HG02610 (cell line): Measurements from ENCODE around the gene KCNMA1.

ENCODE experiments used
- ATAC-seq: cut with Tn5 transposase; IDR thresholded peaks from one replicate; pipeline ENCODE4 v1.9.1; 2021; ENCODE audit warnings: mild to moderate bottlenecking, moderate library complexity; ENCODE audit not compliant: unreplicated experiment

KCNMA1 gene

GRCh38 chr10:77109351-77109994 is 528.1 kb downstream of the KCNMA1 start:
- no peak for ATAC-seq

- no peak for ATAC-seq
Observed at GRCh38 chr10:77106676-77107075, 530.9 kb downstream of the KCNMA1 start.

DNA sequence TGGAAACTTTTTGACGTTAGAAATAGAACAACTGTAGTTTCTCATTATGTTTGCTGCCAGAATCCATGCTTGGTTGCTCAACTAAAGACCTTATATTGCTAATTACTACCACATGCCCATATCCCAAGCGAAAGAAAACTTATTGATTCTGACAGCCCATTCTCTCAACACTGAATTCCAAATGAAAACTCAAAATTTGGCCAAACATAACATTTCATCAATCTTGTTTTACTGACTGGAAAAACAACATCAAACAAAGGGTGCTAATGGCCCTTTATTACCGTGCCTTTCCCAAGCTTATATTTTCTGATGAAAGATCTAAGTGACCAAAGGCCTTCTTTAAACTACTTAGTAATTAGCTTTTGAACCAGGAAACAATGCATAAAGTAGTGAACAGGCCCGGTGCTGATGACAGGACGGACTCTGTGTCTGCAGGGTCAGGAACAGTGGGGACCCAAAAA is 531.8 kb downstream of the KCNMA1 start:
- ATAC-seq = no peak

DNA sequence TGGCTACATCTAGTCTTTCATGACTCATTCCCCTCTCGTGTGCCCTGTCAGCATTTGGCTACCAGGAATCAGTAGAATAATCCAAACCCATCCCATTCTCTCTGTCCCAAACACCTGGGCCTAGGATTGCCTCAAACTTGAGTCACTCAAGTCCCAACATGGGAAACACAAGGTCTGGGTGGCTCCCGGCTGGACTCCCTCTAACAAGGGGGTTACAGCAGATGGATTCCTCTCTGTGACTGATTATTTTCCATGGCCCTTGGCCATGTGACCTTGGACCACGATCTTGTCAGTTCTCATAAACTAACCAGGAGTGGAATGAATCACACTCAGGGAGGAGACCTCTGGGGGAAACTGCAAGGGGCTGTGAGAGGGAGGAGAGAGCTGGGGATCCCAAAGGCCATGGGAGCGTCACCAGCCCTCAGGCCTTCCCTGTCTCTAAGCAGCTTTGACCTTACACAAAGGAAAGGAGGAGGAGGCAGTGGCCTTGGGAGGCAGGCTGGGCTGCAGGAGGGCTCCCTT is 533.1 kb downstream of the KCNMA1 start:
- ATAC-seq = no peak

- no peak for ATAC-seq
Observed at GRCh38 chr10:77103213-77103612, 534.4 kb downstream of the KCNMA1 start.

DNA sequence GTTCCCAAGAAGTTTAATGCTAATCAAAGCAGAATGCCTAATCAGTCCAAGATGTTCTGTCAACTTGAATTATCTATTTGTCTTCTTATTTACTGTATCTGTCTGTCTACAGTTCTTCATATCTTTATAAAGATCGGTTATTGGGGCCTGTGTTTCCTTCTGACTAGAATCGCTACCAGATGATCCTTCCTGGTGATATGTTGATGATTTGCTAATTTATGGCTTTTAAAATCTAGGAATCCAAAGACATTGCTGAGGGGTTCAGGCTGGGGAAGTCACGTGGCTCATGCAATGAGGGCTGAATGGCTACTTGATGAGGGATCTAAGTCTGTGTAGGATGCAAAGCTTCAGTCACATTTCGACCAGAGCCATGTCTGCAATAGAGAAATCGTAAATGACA is 536.3 kb downstream of the KCNMA1 start:
- ATAC-seq = no peak

DNA sequence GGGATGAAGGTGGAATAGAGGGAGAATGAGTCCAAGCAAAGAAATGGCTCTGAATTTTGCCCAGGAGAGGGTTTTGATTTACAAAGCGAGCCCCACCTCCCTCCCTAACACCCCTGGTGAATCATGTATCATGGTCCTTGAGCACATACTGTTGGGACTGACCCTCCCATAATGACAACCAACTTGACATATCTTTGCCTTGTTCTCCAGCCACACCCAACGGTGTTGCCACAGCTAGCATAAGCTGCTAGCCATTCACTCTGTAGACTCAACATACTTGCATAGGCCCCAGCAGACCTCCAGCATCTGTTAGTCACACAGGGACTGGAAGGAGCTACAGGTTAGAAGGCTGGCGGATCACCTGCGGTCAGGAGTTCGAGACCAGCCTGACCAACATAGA is 538.5 kb downstream of the KCNMA1 start:
- no peak for ATAC-seq

DNA sequence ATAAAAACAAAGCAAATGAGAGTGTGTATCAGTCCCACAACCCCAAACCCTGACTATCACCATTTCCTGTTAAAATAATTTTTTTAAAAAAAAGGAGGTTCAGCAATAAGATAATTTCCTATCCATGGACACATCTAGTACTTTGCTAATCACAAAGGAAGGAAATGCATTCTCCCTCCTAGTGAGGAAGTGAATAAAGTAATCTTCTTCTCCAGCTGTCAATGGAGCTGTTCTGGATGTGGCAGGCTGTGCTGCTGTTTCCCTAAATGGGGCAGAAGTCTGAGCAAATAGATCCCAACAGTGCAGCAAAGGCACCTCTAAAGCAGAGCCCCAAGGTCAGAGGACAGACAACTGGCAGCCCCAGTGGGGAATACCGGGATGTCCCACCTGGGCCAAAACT is 540.0 kb downstream of the KCNMA1 start:
- ATAC-seq = no peak

GRCh38 chr10:77093126-77093525 is 544.5 kb downstream of the KCNMA1 start:
- no peak for ATAC-seq

- no peak for ATAC-seq
Observed at GRCh38 chr10:77091597-77092165, 545.9 kb downstream of the KCNMA1 start.

DNA sequence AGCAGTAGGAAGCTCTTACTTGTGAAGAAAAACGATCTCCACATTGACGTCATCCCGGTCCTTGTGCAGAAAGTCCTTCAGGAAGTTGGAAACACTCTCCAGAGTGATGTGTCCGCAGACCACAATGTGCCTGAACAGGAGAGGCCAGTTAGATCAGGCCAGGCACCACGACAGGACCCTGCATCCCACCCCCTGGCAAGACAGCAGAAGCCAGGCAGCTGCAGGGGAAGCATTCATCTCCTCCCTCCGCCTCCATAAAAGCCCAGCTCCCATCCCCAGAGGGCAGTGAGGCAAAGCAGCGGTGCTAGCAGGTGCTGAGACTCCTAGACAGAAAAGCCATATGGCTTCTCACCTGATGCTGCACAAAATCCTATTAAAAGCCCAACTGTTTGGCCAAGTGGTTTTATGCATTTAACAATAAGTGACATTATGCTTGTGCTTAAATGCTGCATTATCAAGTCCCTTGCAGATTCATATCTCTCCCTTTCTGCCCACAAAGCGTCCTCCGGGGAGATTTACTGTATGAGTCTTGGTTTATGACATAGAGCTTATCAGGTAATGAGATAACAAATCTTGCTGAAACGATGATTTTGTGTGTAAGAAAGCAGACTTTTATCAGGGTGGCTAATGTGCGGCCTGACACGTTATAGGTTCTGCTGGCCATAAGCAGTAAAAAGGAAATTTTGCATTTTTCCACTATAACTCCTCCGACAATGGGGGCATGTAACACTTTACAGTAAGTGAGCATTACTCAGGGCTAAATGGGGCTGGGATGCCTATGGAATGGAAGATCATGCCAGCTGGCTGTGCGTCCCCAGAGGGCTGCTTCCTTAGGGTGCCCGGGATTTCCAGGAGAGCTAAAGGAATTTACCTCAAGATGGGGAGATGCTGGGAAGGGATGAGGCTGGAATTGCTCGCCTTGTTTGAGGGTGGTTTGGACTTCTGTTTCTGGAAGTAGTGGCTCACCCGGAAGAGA is 546.9 kb downstream of the KCNMA1 start:
- no peak for ATAC-seq

- ATAC-seq = no peak
Observed at GRCh38 chr10:77087366-77087765, 550.2 kb downstream of the KCNMA1 start.

DNA sequence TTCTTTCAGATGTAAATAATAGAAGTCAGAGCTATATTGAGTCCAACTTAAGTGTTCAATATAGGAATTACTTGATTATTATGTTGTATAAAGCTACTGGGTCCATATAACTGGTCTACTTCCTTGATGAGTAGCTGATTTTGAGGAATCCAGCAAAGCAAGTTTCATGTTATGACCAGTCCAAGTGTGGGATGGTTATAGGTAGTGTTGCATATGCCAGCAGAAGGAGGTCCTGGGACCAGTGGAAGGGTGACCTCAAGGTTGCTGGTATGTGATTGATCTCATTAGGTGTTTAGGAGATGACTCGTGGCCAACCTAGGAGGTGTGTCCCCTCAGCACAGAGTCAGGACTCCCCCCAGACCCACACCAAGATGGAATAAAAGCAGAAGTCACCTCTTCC is 551.5 kb downstream of the KCNMA1 start:
- no peak for ATAC-seq

- no peak for ATAC-seq
Observed at GRCh38 chr10:77085344-77085743, 552.3 kb downstream of the KCNMA1 start.

- no peak for ATAC-seq
Observed at GRCh38 chr10:77084431-77085144, 553.0 kb downstream of the KCNMA1 start.

DNA sequence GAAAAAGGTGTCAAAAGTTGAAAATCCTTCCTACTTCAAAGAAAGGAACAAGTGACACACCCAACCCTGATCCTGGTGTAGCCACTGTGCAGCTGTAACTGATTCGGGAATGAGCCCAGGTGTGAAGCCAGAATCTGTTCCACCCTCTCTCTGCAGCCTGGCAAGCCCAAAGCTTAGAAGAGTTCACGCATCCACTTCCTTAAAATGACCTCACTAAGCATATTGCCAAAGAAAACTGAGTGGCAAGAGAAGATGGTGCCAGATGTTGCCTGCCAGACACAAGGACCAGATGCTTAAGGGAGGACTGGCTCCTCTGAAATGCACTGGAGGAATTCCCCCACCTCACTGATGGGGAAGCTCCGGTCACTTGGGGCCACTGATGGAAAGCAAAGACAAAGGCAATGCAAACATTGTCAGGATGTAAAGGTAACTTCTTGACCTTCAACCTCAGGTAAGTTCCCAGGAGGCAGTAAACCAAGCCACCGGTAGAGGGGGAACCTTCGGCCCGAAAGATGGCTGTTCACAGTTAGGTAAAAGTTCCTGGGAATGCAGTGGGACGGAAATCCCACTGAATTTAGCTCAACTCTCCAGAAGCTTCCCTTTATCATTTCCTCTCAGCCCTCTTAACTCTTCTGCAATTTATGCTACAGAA is 554.9 kb downstream of the KCNMA1 start:
- ATAC-seq = no peak

DNA sequence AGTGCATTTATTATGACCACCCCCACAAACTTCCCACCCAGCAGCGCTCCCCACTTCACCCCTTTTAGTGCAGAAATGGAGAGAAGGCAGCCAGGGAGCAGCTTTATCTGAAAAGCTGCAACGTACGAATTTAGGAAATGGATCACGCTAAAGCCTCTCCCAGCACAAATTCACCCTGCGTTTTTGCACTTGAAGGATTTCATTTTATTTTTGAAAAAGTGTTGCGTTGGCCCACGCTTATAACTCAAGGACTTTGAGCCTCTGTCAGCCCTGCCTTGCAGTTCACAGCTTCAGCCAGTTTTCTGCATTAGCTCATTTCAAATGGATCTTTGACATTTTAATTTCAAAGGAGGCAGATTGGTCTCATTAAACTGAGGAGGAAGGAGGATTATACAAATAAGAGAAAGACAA is 556.1 kb downstream of the KCNMA1 start:
- no peak for ATAC-seq

DNA sequence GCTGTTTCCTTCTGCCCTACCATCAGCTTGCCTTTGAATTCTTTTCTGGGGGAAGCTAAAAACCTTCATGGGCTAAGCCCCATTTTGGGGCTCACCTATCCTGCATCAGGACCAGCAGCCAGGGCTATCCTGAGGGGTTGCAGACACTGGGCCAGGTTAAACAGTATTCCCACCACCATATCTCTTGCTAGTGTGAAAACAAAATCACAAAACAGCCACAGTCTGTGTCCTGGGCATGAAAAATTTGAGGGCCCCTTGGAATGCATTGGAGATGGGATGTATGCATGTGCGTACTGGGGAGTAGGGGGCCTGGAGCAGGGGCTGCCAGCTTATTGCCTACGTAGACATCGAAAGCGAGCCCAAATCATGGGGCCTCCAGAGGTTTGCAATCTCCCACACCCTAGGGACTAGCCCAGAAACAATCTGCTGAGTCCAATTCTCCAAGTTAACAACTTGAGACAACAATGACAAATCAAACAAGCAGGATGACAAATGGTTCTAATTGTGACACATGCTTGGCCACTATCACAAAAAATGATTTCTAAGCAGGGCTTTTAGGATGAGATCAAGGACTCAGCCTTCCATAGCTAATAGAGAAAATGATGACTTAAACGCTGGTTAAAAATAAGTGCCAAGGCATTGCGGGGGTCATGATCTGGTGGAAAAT is 557.1 kb downstream of the KCNMA1 start:
- ATAC-seq = no peak

DNA sequence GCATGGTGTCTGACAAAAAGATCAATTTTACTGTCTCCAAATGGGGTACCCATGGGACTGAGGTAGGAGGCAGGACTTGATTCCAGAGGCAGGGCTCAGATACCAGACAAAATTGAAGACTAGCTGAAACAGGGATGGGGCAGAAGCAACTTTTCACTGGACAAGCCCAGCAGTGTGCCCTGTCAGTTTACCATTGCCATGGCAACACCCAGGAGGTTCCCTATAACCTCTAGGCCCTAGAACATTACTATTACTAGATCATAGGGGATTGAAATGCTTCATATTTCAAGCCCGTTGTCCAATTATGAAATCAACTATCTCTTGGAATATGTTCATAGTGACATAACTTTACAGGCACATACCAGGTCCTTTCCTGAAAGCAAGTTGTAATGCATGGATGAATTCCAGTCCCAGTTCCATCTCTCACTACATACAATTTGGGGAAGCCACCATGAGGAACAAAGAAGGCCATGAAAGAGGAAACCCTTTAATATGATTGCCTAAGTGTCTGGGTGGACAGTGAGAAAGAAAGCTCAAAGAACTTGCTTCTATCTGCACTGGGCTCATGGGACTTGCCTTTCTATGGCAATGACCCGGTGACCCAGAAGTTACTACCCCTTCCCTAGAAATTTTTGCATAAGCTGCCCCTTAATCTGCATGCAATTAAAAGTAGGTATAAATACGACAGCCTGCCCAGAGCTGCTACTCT is 557.9 kb downstream of the KCNMA1 start:
- ATAC-seq = no peak
